HG03064 (cell line): Measurements from ENCODE around the gene CNOT2.

Experiments
- ATAC-seq: cut with Tn5 transposase; IDR thresholded peaks from one replicate; pipeline ENCODE4 v1.9.1; 2021; ENCODE audit warnings: low read depth; ENCODE audit not compliant: unreplicated experiment

CNOT2 gene, protein sequence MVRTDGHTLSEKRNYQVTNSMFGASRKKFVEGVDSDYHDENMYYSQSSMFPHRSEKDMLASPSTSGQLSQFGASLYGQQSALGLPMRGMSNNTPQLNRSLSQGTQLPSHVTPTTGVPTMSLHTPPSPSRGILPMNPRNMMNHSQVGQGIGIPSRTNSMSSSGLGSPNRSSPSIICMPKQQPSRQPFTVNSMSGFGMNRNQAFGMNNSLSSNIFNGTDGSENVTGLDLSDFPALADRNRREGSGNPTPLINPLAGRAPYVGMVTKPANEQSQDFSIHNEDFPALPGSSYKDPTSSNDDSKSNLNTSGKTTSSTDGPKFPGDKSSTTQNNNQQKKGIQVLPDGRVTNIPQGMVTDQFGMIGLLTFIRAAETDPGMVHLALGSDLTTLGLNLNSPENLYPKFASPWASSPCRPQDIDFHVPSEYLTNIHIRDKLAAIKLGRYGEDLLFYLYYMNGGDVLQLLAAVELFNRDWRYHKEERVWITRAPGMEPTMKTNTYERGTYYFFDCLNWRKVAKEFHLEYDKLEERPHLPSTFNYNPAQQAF

DNA sequence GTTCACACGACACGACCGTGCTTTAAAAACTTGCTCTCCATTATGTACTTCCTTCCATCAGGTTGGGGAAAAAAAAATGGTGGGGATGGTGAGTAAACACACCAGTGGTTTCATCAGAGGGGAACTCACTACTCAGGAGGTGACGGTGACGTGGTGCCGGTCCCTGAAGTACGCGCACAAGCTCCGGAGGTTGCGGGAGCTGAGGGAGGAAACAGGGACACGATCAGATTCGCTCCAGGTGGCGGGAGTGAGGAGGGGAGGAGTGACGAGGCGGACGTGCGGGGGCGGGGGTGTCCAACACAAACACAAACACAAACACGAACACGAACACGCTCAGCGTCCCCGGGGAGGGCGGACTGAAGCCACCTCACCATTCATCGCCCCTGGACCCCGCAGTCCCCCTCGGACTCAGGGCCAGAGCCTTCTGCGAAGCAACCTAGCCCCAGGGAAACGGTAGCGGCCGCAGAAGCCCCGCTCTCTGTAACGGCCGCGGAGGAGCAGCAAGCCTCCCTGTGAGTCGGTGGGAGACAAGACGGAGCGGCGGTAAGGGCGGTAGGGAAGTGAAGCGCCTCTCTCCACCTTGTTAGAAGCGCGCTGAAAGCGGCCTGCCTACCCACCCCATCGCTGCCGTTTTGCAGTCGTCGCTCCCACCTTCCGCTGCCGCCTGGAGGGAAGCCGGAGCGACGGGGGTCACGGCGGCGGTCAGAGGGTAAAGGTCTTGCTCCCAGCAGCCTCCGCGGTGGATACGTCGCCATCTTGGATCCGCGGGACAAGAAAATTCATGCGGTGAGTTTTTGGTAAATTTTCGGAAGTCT, at the start of gene CNOT2:
Gene CNOT2, plus strand, starts transcription at position 739 of the 815 bp plus-strand sequence. CDS start 34,794 bp downstream, outside the sequence.
- ATAC-seq: peak; percentile 76

DNA sequence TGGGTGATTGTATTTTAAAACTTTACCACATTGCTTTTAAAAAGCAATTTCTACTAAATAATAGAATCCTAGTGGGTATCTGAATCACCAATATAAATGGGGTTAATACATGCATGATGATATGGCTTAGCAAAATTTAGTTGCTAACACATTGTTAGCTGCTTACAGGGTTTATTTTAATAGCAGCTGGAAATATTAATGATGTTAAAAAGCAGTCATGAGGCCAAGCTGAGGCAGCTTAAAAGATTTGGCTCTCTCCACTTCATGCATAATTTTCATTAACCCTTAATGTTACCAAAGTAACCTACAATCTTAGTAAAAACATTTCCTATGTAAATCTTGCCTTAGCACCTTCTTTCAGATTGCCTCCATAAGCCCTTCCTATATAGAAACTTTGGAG, 49.2 kb upstream of the CNOT2 start:
- ATAC-seq: no peak

DNA sequence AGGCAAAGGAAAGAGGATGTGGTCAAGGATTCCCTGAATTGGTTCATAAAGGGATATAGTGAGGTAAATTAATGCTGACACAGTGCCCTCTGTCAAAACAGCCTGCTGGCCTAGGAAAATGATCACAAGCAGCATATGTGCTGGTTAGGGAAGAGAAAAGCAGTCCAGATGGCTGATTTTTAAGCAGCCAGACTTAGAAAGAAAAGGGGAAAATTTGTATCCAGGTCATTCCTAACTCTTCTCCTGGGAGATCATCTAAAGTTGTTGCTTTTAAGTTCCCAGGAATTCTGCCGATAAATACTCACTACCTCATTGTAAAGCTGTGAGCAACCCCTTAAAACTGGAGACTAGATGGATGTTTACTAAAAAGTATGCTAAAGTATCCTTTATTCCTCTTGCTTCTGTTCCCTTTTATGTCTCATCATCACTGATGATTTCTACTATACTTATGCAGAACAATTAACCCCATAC, 46.4 kb upstream of the CNOT2 start:
- ATAC-seq: no peak

DNA sequence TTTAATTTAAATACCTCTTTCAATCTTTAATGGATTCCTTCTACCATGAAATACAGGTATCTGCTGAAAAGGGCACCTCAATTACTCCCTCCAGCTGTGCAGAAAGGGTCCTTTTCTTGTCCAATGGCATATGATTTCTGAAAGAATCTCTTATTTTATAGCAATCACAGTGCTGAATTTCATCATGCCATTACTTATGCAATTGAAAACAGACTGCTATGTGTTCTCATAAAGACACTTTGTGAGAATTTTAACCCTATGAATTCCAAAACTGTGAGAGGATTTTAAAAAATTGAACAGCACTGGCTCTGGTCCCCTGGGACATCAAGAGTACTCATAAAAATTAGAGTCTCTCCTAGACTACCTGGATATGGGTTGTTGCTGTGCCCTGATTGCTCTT, 45.9 kb upstream of the CNOT2 start:
- no peak for ATAC-seq

DNA sequence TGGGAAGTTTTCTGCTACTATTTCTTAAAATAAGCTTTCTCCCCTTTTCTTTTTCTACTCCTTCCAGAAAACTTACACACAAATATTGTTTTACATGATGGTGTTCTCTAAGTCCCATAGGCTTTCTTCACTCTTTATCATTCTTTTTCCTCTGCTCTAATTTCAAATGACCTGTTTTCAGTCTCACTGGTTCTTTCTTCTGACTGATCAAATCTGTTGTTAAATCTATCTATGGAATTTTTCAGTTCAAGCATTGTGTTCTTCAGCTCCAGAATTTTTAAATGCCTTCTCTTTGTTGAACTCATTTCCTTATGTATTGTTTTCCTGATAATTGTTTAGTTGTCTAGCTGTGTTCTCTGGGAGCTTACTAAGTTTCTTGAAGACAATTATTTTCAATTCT, 29.5 kb upstream of the CNOT2 start:
- ATAC-seq: no peak

DNA sequence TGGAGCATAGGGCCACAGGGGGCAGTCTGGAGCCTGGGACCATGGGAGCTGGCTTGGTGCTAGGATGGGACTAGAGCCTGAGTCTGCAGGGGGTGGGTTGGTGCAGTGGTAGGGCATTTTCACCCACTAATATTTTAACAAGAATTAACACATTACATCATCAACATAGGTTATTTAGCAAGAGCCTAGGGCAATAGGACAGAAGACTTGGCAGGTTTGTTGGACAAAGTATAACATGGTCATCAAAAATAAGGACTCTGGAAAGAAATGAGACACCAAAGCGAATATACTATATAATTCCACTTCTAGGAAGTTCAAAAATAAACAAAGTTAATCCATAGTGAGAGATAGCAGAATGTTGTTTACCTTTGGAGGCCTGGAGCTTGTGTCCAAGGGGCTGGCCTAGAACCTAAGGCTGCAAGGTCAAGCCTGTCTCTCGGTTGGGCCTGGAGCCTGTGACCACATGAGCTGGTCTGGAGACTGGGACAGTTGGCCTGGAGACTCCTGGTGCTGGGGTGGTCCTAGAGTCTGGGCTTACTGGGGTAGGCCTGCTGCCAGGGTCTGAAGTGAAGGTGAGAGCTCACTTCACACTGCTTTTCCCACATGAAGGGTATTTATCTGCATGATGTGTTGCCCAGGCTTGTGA, 28.1 kb upstream of the CNOT2 start:
- no peak for ATAC-seq

DNA sequence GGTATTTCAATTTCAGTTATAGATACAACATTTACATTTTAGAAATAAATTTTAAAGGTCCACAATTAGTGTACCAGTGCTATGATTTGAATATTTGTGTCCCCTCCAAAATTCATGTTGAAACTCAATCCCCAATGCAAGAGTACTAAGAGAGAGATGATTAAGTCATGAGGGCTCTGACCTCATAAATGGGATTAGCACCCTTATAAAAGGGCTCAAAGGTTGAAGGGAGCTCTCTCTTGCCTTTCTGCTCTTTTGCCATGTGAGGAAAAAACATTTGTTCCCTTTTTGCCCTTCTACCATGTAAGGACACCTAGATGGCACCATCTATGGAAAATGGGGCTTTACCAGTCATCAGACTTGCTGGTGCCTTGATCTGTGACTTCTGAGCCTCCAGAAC, 25.8 kb upstream of the CNOT2 start:
- ATAC-seq: no peak

DNA sequence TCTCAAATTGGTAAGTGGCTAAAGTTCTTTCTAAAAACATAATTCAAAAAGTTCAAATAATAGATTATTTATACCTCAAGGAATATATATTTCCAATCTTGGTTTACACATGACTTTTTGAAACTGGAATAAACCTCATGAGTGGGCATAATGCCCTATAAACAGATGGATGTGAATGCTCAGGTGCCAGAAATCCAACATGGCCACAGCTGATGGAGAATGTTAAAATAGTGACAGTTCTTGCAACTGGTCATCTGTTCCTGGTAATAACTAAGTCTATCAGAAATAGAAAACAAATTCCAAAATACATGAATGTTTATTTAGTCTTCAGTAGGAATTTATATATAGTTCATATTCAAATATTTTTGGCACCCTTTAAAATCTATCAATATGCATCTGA, 21.6 kb upstream of the CNOT2 start:
- ATAC-seq: no peak

DNA sequence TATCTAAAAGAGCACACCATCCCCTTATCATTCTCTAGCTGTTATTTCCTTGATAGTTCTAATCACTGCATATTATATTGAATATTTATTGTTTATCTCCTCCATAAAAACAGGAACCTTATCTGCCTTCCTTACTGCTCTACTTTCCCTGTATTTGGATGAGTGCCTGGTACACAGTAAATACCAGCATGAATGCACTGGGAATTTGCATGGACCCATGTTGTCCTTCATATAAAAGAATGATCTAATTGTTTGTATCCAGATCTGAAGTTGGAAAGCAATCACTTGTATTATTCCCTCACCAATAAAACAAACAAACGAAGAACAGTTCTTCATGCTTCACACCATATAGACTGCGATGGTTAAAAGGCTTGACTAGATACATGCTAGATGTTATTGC, 15.3 kb upstream of the CNOT2 start:
- ATAC-seq: no peak

DNA sequence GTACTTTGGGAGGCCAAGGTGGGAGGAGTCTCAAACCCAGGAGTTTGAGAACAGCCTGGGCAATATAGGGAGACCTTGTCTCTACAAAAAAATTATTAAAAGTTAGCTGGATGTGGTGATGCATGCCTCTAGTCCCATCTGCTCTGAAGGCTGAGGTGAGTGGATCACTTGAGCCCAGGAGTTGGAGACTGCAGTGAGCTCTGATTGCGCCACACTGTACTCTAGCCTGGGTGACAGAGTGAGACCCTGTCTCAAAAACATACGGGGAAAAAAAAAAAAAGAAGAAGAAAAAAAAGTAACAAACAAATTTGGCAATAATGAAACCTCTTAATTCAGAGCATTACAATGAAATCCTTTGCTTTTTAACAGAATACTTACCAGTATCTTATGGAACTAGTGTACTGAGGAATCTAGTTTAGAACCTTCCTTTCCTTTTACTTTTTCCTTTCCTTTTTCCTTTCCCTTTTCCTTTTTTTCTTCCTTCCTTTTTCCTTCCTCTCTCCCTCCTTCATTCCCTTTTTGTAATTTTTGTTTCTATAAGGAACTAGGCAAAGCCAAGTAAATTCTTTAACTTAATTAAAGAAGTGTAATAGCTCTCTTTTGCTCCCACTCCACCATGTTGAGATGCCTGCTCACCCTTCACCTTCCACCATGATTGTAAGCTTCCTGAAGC, 12.2 kb upstream of the CNOT2 start:
- ATAC-seq: no peak

DNA sequence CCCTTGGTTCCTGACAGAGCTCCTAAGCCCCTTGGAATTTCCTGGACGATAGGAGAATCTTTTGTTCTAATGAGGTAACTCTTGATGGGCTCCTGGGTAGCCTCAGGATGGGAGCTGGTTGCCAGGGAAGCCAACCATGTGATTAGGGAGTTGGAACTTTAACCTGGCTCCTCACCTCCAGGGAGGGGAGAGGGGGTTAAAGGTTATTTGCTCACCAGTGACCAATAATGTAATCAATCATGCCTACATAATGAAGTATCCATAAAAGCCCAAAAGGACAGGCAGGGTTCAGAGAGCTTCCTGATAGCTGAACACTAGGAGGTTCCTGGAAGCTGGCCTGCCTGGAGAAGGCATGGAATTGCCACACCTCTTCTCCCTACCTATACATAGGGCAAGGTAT, 6.2 kb upstream of the CNOT2 start:
- no peak for ATAC-seq

DNA sequence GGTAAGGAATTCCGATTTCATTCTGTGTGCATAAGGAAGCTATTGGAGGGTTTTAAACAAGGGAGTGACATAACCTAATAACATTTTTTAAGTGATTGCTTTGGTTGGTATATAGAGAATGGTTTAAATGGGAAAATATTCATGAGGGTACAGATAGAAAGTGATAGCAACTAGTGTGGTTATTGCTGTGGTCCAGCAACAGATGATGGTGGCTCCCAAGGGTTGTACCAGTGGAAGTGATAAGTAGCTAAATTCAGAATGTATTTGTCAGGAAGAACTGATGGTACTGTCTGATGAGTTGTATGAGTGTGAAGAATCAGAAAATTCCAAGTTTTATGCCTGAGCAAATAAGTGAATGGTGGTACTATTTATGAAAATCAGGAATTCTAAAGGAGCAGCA, 2.6 kb upstream of the CNOT2 start:
- ATAC-seq: no peak

DNA sequence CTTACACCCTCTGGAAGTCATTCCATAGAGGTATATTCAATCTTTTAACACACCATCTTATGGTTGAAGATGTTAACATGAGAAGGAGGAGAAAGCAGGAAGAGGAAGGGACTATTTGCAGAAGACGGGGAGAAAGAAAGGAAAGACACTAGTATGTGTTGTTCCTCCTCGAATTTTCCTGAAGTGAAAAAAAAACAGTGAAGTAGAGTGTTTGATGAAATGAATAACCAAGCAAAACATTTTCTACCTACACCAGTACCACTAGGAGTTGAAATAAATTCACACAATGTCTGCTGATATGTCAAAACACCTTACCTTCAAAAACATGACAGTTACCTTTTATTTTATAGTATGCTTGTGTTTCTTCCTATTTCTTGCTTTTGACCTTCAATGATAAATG, 1.4 kb upstream of the CNOT2 start:
- no peak for ATAC-seq

DNA sequence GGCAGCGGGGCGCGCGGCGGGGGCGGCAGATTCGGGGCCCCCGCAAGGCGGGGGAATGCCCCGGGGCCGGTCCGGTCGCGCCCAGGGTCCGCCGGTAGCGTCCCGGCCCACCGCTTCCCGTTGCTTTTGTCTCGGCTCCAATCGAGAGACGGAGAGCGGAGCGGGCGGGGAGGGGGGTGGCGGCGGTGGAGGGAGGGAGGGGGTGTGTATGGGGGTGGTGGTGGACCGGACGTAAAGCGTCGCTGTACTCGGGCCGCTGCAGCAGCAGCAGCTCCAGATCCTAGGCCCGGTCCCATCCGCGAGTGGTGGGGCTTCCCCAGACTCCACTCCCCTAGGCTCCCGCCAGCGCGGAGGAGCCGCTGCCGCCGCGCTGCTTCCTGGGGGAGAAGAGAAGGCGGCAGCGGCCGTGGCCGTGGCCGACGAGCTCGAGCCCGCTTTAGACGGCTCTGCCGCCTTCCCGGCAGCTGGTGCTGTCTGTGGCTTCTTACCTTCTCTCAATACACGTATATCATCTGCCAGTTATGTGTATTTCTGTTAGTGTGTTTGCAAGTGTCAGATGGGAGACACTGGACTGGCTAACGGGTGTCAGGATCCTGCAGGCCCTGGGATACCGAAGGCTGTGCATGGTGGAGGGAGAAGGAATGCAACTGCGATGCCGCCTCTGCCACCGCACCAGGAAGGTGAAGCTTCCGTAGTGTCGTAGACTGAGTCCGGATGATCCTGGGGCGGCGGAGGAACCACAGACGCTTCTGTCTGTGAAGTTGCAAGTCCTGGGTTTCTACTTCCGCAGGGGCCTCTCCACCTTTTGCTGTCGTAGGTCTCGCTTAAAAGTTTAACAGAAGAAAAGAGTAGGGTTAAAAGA, 508 bp downstream of the CNOT2 start:
- peak; percentile 47 for ATAC-seq

DNA sequence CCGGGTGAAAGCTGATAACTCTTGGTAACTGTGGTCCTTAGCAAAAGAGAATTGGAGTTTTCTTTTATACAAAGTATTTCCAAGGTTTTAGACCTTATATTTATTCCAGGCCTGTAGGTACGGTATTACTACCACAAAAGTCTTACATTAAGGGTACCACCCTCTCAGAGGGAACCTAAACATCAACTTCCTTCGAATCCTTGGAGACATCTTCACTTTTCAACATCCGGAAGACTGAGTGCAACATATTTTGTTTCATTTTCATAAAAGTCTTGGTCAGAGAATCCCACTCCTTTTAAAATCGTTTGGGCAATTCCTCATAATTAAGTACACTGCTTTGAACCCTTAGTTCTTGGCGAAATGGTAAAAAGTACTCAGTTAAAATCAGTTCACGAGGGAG, 1.2 kb downstream of the CNOT2 start:
- no peak for ATAC-seq

DNA sequence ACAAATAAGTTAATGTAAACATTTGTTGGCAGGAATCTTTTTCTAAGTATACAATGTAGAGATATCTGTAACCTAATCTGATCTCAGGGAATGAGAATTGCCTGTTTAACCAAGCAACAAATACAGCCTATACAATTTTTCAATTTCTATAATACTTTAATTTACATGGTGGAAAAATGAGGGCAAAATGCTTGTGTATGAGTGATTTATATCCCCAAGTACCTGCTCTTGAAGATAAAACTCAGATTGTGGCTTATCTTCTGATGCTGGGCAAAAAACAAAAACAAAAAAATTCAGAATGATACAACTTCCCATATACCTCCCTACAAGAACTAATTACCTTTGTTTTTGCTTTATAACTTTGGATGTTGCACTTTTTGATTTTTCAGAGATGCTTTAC, 2.2 kb downstream of the CNOT2 start:
- ATAC-seq: no peak

DNA sequence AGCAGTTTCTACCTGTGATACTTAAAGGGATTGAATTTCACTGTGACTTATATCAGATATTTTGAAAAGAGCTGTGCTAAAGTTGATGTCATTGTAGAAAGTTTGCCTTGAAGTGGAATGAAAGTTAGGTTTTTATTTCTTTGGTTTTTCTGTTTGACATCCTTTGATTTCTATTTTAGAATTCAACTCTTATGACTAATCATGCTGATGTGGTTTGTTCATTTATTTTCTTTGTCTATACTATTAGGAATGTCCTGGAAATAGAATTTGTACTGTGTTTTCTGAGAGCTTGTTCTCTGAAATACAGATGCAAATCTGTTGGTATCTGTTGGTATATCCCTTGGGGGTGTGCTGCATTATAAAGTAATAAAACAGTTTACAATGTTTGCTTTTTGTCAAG, 3.3 kb downstream of the CNOT2 start:
- ATAC-seq: no peak

DNA sequence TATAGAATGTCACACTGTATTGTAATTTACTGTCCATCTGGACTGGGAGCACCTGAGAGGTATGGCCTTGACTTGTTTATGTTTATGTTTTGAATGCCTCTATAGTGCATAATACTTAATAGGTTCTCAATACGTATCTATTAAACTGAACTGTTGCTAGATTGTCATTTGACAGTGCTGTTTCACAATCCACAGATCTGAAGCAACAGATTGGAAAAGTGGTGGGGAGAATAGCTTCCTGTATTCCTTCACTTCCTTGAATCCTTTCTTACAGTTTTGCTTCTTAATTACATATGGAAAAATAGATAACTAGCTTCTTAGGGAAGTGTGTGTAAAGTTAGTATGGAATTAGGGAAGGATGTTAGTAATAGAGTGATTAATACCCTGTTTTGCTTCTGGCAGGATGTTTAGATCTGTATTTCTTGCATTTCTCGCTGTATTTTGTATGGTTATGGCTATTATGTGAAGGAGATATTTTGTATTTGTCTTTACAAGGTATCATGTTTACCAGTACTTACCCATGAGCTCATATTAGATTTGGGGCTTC, 4.5 kb downstream of the CNOT2 start:
- ATAC-seq: no peak

DNA sequence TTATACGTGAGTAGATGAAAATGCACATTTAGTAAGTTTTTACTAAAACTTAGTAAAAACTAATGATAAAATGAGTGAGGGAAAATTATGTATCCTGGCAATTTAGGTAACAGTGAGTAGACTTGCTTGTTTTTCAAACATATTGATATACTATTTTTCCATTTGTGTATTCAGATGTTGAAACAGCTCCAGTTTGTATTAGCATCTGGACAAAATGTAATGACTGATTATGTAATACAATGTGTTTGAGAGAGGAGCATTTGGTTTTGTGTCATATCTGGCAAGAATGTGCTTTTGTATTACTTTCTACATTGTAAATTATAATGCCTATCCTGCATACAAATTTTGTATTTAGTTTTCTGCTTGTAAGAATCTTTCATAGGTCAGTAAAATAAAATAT, 5.6 kb downstream of the CNOT2 start:
- no peak for ATAC-seq
